BE2C (cell line): ENCODE results near the gene HPGD.
"Not testable (repeated sequence)": the region's sequence is repeated elsewhere in the genome, so short reads cannot be mapped to it uniquely, and the experiment has no call there.

Experiments used
- DNase-seq: peaks from one replicate; pipeline ENCODE4 v3.0.0-alpha.2; 2020
- H3K27me3 ChIP-seq: fragments of 250-450 bp; sonication (Bioruptor Pico); 2 replicates; pipeline ENCODE4 v1.5.1; 2020; ENCODE audit warnings: mild to moderate bottlenecking
- H3K36me3 ChIP-seq: fragments of 250-450 bp; sonication (Bioruptor Pico); 2 replicates; pipeline ENCODE4 v1.5.1; 2020; ENCODE audit warnings: mild to moderate bottlenecking
- H3K4me1 ChIP-seq: fragments of 250-450 bp; sonication (Bioruptor Pico); 2 replicates; pipeline ENCODE4 v1.5.1; 2020
- H3K4me3 ChIP-seq: 2 replicates; pipeline ENCODE4 v1.5.1; 2011; ENCODE audit warnings: low read depth, low read length
- H3K9me3 ChIP-seq: fragments of 250-450 bp; sonication (Bioruptor Pico); 2 replicates; pipeline ENCODE4 v1.5.1; 2020
- CTCF ChIP-seq: IDR thresholded peaks from 2 replicates; pipeline ENCODE4 v1.5.1; 2012; ENCODE audit warnings: mild to moderate bottlenecking, low read depth, low read length

HPGD gene

GRCh38 chr4:174495626-174496025 is 26.7 kb downstream of the HPGD start:
- H3K4me1 ChIP-seq = no peaks in the 10 kb centered on the region
- no peak for TF ChIP-seq CTCF
- no peak for DNase-seq
- H3K4me3 ChIP-seq = no peak overlapping the region
- peaks cover 4% of the 10 kb centered on the region for H3K27me3 ChIP-seq
- H3K36me3 ChIP-seq = no peaks in the 10 kb centered on the region
- no peaks in the 10 kb centered on the region for H3K9me3 ChIP-seq

- Histone ChIP-seq H3K36me3 (no peaks in the 10 kb centered on the region), H3K4me3 (no peak overlapping the region), H3K4me1 (no peaks in the 10 kb centered on the region), H3K9me3 (no peaks in the 10 kb centered on the region), H3K27me3 (no peaks in the 10 kb centered on the region; the same call in 1 of the 2 replicates)
- no peak for TF ChIP-seq CTCF
- no peak for DNase-seq
Observed at GRCh38 chr4:174494726-174495125, 27.6 kb downstream of the HPGD start.

- Histone ChIP-seq H3K4me3 (no peak overlapping the region), H3K4me1 (no peaks in the 10 kb centered on the region), H3K9me3 (no peaks in the 10 kb centered on the region), H3K36me3 (no peaks in the 10 kb centered on the region), H3K27me3 (no peaks in the 10 kb centered on the region; the same call in 1 of the 2 replicates)
- no peak for TF ChIP-seq CTCF
- DNase-seq = no peak
Observed at GRCh38 chr4:174494146-174494545, 28.1 kb downstream of the HPGD start.

- TF ChIP-seq CTCF = no peak
- H3K4me1 ChIP-seq = no peaks in the 10 kb centered on the region
- DNase-seq = no peak
Observed at GRCh38 chr4:174490451-174490961, 31.8 kb downstream of the HPGD start.

GRCh38 chr4:174488368-174488767 is 33.9 kb downstream of the HPGD start:
- H3K4me1 ChIP-seq, DNase-seq, H3K4me3 ChIP-seq, H3K9me3 ChIP-seq, H3K36me3 ChIP-seq, H3K27me3 ChIP-seq: not testable (repeated sequence)

More at GRCh38 chr4:174490451-174490961, 31.8 kb downstream of the HPGD start:
- no peaks in the 10 kb centered on the region for H3K9me3 ChIP-seq
- H3K4me3 ChIP-seq = no peak overlapping the region
- no peaks in the 10 kb centered on the region for H3K36me3 ChIP-seq
- peaks cover under 1% of the 10 kb centered on the region; the same call in 1 of the 2 replicates for H3K27me3 ChIP-seq

- DNase-seq = no peak
- H3K27me3 ChIP-seq = 0 out of 2 replicates have a peak, but pooled peaks cover 3% of the 10 kb centered on the region
- H3K4me3 ChIP-seq = no peak overlapping the region
- H3K9me3 ChIP-seq = no peaks in the 10 kb centered on the region
- H3K36me3 ChIP-seq = no peaks in the 10 kb centered on the region
- no peaks in the 10 kb centered on the region for H3K4me1 ChIP-seq
- no peak for TF ChIP-seq CTCF
Observed at GRCh38 chr4:174485025-174485424, 37.3 kb downstream of the HPGD start.

GRCh38 chr4:174483792-174484191 is 38.5 kb downstream of the HPGD start:
- H3K36me3 ChIP-seq = no peaks in the 10 kb centered on the region

More at GRCh38 chr4:174483792-174484191, 38.5 kb downstream of the HPGD start:
- no peaks in the 10 kb centered on the region for H3K9me3 ChIP-seq
- no peak for DNase-seq
- TF ChIP-seq CTCF = no peak
- H3K4me3 ChIP-seq = no peak overlapping the region
- no peaks in the 10 kb centered on the region for H3K4me1 ChIP-seq
- H3K27me3 ChIP-seq = 0 out of 2 replicates have a peak, but pooled peaks cover 3% of the 10 kb centered on the region
